Tibial nerve (tissue), 4 donors: ENCODE measurements around the gene SLC35A2.
"Not testable (repeated sequence)": the region's sequence is repeated elsewhere in the genome, so short reads cannot be mapped to it uniquely, and the experiment has no call there.

Experiments used
- CTCF ChIP-seq, 5 experiments: fragments of 200-600 bp in 3 of 5; fragments of 450-650 bp in 2 of 5; sonication (generic) in 3 of 5; IDR thresholded peaks; one replicate each; pipeline ENCODE4 v1.5.1; 2016 to 2019; ENCODE audit warnings: antibody characterized with exemption in 5 of 5, mild to moderate bottlenecking in 3 of 5, moderate library complexity in 2 of 5
- EP300 ChIP-seq, 2 donors: sonication (generic); formaldehyde crosslinking; IDR thresholded peaks; one replicate each; pipeline ENCODE4 v1.6.1; 2017; ENCODE audit warnings: antibody characterized with exemption in 2 of 2, mild to moderate bottlenecking in 1 of 2
- POLR2A ChIP-seq, 2 donors: fragments of 450-650 bp; IDR thresholded peaks; one replicate each; pipeline ENCODE4 v1.6.1; 2017; ENCODE audit warnings: antibody characterized with exemption in 2 of 2, mild to moderate bottlenecking in 2 of 2, moderate library complexity in 2 of 2

DNA sequence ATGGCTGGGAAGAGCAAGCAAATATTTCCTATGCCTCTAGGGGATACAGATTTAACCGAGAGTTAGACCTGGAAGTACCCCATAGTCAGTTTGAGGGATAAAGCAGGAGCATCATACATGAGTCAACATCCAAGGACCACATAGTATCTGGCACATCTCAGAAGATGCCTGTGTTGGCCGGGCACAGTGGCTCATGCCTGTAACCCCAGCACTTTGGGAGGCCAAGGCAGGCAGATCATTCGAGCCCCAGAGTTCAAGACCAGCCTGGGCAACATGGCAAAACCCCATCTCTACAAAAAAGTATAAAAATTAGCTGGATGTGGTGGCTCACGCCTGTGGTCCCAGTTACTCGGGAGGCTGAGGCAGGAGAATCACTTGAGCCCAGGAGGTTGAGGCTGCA lies 24.9 kb downstream of the SLC35A2 start:
- not testable (repeated sequence) for TF ChIP-seq CTCF, POLR2A, EP300 (IDR thresholded peaks at IDR 0.05)
